Measurements from ENCODE around the gene AKR1B15.

DNA sequence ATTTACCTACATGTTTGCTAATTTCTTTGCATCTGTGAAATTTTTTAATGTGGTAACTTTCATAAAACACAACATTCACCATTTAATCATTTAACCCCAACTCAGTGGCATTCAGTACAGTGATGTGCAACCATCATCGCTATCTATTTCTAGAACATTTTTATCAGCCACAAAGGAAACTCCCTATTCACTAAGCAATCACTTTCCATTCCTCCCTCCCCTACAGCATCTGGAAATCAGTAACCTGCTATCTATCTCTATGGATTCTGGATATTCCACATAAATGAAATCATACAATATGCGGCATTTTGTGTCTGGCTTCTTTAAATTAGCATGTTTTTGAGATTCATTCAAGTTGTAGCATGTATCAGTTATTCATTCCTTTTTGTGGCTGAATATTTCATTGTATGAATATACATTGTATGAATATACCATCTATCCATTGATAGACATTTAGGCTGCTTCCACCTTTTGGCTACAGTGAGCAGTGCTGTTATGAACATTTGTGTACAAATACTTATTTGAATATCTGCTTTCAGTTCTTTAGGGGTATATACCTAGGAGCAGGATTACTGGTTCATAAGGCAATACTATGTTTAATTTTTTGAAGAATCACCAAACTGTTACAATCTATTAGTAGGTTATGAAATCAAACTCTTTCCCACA is 78.3 kb downstream of the AKR1B15 start:
- TF ChIP-seq, protein P1, sequence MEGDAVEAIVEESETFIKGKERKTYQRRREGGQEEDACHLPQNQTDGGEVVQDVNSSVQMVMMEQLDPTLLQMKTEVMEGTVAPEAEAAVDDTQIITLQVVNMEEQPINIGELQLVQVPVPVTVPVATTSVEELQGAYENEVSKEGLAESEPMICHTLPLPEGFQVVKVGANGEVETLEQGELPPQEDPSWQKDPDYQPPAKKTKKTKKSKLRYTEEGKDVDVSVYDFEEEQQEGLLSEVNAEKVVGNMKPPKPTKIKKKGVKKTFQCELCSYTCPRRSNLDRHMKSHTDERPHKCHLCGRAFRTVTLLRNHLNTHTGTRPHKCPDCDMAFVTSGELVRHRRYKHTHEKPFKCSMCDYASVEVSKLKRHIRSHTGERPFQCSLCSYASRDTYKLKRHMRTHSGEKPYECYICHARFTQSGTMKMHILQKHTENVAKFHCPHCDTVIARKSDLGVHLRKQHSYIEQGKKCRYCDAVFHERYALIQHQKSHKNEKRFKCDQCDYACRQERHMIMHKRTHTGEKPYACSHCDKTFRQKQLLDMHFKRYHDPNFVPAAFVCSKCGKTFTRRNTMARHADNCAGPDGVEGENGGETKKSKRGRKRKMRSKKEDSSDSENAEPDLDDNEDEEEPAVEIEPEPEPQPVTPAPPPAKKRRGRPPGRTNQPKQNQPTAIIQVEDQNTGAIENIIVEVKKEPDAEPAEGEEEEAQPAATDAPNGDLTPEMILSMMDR (conservative IDR thresholded peaks at IDR 0.05 in 1 of 2, IDR thresholded peaks at IDR 0.05 in 1 of 2; ENCODE audit: extremely low read depth in 1 of 2, insufficient read depth in 1 of 2, low read depth in 1 of 2, low read length in 2 of 2), result no peak
- no peak for TF ChIP-seq EZH2 (IDR thresholded peaks at IDR 0.05; ENCODE audit: borderline replicate concordance, low read length)

Data from mammary epithelial cell (primary cell).